ENCODE results near the gene TMEM201.

Gene TMEM201

DNA sequence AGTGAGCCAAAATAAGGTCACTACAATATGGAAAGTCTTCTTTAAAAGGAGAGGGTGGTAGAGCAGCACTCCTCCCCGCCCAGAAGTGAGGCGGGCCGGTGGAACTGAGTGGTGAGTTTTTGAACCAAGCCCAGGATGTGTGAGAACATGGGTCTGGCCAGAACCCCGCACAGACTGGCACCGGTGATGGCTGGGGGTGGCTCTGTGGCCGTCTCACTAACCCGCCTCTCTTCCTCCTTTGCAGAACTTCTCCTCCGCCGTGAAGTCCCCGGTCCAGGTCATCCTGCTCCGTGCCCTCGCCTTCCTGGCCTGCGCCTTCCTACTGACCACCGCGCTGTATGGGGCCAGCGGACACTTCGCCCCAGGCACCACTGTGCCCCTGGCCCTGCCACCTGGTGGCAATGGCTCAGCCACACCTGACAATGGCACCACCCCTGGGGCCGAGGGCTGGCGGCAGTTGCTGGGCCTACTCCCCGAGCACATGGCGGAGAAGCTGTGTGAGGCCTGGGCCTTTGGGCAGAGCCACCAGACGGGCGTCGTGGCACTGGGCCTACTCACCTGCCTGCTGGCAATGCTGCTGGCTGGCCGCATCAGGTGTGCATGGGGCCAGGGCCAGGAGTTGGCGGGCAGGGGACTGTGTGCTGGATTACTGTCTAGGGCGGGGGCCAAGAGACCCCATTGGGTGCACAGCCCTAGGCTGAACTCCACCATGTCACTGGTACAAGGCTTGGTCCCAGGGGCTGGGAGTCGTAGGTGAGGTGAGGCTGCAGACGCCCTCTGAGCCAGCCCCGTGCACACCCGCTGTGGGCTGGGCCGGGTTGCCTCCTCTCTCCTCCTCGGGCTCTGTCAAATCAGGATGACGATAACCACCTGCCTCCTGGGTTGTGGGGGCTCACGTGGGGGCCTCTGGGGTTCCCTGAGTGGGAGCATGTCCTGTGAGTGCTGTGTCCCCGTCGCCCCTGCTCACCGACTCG, 12.4 kb downstream of the TMEM201 start:
- DNase-seq, result no peak

DNA sequence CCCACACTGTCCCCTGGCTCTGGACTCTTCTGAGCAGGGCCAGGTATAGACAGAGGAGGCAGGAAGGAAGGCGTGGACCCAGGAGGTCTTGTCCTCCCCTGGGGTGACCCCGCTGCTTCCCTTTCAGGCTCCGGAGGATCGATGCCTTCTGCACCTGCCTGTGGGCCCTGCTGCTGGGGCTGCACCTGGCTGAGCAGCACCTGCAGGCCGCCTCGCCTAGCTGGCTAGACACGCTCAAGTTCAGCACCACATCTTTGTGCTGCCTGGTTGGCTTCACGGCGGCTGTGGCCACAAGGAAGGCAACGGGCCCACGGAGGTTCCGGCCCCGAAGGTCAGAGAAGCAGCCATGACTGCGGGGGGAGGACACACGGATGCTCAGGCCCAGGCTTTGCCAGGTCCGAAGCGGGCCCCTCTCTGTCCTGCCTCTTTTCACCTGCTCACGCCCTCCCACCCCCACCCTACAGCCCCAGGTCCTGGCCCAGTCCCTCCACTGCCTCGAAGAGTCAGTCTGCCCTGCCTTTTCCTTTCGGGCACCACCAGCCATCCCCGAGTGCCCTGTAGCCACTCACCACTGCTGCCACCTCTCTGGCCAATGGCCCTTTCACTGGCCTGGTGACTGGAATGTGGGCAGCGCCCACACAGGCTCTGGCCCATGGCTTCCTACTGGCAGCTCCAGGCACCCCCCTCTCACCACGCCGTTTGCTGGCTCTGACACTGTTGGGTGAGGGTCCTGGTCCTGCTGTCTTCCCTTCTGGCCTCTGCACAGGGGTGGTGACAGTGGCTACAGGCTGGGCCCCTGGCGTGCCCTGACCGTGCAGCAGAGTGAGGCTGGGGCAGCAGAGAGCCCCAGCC, 13.5 kb downstream of the TMEM201 start:
- no peak for DNase-seq

DNA sequence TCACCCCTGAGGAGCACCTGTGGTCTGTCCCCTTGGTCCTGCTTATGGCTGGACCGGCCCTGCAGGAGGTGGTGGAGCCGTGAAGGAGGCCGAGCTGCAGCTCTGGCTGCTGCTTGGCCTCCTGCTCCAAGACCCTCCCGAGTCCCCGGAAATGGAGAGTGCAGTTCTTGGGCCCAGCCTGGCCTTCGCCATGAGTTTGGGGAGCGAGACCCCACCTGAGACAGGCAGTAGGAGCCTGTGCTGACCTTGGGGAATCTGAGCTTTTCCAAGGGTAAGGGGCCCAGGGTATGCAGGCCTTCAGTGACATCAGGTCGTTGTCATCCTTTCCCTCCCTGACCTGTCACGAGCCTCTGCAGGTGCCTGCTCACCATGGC, 14.1 kb downstream of the TMEM201 start:
- no peak for DNase-seq

DNA sequence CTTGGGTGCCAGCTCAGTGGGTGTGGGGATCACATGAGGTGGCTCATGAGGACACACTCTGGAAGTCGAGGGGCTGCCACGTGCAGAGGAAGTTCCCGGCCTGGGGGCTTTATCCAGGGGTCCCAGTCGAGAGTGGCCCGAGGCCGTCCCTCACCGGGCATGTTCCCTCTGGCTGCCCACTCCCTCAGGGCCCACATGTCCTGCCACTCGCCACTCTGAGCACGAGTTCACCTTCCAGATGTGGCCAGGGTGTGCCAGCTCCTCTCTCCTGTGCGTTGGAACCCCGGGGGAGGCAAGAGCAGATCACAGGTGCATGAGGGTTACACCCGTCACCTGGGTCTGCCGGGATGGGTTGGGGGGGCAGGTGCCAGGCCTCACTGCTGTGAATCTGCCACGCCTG, 14.6 kb downstream of the TMEM201 start:
- no peak for DNase-seq

DNA sequence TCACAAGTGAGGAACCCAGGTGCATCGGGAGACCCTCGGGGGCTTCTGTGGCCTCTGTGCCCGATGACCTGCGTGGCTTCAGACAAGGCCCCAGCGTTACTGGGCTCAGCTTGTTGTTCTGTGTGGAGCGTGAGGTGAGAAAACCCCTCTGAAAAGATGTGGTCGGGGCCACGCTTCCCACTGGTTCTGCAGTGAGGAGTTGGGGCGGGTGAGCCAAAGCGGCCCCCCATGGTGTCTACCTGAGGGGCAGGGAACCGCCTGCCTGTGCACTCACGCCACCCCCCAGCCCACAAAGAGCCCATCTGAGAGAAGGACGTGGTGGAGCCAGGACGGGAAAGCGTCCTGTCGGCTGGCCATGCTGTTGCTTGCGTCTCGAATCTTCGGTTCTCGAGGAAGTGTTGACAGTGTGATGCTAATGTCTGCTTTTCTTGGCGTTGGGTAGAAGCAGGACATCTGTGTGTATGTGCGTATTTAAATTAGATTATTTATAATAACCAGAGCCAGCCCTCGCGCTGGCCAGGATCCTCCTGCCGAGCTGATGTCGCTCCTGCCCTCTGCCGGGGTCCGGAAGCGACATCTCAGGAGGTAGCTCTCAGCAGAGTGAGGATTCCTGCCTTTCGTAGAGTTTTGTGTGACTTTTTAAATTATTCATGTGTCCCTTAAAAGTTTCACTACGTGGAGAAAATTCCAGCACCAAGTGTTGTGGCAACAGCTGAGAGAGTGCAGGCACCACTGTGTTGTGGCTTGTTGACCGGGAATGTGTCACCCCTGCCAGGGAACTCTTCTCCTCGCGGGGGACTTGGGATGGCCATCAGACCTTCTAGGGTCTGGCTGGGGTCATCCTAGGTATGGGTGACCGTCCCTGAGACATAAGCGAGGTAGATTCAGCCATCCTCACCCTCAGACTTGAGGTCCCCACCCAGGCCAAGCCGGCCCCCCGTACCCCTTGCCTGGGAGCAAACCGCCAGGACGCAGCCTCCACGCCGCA, 15.3 kb downstream of the TMEM201 start:
- DNase-seq, result no peak

DNA sequence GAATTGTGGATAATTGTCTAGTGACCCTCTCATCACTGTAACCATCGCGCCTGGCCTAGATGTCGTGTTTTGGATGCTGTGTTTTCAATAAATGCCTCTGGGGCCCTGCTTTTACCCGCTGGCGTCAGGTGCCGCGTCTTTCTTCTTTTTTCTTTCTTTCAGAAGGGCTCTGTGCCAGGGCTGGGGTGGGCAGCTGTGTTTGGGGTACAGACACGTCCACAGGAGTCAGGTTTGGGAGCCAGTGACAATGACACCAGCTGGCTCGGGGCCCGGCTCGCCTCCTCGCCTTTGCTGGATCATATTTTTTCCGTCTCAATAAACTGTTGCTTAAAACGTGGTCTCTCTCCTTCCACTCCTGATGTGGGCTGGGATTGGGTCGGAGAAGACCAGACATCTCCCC, 16.1 kb downstream of the TMEM201 start:
- no peak for DNase-seq

DNA sequence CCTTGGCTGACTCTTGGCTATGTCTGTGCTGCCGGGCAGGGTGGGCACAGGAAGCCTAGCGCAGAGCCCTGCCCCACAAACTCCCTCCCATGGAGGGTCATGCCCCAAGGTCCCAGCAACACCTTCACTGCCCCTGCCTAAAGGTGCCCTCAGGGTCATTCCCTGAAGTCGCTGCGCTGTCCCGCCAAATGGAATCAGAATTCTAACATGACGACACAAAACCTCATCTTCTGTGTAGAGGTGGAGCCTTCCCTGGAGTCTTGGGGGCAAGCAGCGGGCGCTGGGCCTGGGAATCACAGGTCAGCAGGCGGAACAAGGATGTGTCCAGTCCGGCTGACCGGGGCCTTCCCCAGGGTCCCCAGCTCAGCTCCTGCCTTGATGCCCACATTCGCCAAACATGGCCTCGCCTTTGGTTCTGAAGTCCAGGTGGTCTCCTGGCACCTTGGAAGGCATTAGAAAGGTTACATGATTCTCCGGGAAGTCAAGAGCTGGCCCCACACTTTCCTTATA, 17.3 kb downstream of the TMEM201 start:
- DNase-seq, result no peak

DNA sequence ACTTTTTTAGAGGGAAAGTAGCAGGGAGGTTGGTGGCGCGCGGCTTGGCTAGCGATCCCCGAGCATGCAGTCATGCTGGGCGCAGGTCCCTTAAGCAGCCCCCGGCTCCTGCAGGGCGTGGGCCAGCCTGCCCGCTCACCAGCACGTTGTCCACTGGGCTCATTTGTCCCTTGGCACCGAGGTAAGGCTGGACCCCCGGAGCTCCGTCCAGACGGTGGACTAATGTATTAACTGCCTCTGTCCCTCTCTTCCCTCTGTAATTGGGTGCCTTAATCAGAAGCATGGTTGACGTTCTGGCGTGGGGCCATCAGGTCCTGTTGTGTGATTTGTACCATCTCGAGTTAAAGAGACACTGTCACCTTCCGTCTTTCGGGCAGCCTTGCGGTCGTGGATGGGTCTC, 17.7 kb downstream of the TMEM201 start:
- DNase-seq, result no peak

DNA sequence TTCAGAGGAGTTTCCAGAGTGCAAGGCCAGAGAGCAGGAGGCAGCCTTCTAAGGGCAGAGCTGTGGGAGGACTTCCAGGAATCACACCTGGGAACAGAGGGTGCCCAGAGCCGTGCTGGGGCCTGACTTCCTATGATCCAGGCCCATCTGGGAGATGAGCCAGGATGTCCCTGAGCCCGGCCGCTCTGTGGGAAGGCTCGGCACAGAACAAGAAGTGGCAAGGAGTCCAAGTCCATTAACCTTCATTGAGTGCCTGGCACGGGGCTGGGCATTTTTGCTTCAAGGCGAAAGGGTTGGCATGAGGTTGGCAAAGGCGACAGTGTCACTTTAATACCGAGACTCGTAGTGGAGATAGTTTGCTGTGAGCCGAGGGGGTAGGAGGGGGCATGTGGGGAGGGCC, 18.2 kb downstream of the TMEM201 start:
- DNase-seq, result no peak

DNA sequence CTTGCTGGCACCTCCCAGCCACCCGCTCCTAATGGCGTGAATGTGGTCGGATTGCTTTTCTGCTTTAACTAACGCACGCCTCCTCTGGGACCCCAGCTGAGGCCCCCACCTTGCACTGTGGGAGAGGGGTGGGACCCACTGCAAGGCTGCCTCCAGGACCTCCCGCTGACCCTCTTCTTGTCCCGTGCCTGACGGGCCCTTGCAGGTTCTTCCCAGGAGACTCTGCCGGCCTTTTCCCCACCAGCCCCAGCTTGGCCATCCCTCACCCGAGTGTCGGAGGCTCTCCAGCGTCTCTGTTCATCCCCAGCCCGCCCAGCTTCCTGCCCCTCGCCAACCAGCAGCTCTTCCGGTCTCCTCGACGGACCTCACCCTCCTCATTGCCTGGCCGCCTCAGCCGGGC, 18.6 kb downstream of the TMEM201 start:
- no peak for DNase-seq

DNA sequence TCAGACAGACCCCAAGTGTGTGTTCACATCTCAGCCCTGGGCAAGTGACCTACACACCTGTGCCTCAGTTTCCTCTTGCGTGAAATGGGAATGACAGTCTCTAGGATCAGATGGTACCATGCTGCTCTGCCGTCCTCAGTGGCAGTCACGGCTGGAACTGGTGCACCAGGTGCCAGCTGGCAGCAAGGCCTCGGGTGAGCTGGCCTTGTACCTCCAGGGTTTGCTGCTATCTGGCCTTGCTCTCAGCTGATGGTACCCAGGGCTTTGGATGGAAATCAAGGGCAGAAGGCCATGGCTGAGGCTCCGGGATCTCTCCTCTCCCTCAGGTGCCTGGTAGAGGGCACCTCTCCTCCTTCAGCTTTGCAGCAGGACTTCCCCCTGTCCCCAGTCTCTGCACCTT, 21.3 kb downstream of the TMEM201 start:
- DNase-seq, result no peak

DNA sequence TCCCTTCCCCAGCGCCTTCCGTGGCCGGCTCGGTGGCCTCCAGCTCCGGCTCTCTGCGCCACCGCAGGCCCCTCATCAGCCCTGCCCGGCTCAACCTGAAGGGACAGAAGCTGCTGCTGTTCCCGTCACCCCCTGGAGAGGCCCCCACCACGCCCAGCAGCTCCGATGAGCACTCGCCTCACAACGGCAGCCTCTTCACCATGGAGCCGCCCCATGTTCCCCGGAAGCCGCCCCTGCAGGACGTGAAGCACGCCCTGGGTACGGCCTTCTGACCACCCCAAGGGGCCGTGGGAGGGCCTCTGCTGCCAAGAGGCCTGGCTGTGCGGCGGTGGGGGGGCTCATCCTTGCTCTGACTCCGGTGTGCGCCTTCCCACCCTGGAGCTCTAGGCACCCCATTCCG, 21.8 kb downstream of the TMEM201 start:
- DNase-seq, result no peak

DNA sequence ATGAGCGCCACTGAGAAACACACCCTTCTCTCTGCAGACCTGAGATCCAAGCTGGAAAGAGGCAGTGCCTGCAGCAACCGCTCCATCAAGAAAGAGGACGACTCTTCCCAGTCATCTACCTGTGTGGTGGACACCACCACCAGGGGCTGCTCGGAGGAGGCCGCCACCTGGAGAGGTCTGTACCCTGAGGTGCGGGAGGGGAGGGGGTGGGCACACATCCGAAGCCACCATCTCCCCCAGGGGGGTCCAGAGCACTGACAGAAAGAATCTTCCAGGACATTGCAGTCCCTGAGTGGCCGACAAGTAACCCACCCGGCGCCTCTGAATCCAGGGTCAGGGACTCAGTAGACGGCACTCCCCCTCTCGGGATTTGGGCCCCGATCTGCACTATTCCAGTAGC, 23.0 kb downstream of the TMEM201 start:
- no peak for DNase-seq

DNA sequence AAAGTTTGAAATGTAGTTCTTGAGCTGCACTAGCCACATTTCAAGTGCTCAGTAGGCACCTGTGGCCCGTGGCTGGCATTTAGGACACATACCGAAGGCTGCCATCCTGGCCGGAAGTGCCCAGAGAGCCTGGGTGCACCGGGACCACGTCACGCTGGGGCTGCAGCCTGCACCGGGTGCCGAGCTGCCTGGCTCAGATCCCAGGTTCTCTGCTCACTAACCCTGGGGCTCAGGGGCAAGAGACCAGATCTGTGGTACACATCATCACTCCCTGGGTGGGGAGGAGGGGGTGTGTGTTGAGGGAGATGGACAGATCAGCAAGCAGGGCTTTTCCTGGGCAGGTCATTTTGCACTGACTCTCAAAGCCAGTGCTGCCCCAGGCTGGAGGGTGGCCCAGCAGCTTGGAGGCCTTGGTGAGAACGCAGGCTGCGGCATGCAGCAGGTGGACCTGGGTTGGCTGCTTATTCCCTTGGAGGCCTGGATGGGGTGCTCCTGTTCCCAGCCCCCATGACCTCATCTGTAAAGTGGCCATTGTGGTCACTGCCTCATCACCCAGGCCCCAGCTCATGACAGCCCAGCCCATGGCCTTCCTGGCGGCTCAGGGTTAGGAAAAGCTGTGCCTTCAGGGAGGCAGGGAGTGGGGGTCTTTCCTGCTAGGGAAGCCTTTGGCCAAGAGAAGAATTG, 23.6 kb downstream of the TMEM201 start:
- no peak for DNase-seq

DNA sequence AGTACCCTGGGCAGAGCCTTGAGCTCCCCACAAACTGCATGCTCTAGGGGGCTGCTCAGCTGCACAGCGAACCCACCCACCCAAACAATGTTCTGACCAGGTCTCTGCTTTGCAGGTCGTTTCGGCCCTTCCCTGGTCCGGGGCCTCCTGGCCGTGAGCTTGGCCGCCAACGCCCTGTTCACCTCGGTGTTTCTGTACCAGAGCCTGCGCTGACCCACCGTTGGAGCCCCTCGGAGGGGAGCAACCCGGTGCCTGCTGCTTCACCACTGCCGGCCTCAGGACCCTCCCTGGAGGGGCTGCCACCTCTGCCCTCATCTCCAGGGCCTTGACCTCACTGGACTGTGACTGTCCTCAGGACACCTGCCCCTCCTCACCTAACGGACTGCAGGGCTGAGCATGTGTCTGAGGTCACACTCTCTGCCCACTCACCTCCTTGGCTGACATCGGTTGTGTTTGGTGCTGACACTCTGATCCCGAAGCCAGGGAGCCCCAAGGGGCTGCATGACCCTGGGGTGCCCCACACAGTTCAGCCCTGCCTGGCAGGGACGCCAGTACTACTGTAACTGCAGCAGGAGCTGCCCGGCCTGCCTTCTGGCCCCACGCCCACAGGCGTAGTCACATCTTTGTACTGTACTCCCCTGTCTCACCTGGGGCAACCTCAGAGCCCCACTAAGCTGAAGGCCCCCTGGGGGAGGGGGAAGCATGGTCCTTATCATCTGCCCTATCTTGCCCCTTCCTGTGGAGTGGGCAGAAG, 24.3 kb downstream of the TMEM201 start:
- DNase-seq, result no peak

DNA sequence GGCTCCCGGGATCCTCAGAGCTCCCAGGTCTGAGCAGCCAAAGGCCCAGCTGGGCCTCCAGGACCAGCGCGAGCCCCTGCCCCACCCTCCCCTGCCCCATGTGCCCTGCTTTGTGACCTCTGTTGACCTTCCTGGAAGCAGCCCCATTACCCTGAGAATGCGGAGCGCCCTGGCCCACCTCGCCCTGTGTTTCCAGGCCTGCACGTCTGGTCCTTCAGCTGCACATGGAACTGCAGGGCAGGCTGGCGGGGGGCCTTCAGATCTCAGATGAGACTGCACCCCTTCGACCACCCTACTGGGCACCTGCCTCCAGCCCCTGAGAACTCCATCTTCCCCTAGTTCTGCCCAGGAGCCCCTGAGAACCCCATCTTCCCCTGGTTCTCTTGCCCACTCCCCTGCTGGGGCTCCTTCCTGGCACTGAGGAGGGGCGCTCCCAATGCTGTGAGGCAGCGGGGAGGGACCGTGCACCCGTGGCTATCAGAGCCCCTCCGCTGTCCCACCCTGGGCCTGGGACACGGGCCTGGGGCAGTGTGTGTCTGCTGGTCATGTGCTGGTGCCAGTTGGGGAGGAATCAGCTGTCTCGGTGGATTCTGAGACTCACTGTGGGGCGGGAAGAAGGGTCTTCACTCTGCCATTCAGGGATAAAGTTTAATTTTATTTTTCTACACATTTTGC, 25.1 kb downstream of the TMEM201 start:
- no peak for DNase-seq

DNA sequence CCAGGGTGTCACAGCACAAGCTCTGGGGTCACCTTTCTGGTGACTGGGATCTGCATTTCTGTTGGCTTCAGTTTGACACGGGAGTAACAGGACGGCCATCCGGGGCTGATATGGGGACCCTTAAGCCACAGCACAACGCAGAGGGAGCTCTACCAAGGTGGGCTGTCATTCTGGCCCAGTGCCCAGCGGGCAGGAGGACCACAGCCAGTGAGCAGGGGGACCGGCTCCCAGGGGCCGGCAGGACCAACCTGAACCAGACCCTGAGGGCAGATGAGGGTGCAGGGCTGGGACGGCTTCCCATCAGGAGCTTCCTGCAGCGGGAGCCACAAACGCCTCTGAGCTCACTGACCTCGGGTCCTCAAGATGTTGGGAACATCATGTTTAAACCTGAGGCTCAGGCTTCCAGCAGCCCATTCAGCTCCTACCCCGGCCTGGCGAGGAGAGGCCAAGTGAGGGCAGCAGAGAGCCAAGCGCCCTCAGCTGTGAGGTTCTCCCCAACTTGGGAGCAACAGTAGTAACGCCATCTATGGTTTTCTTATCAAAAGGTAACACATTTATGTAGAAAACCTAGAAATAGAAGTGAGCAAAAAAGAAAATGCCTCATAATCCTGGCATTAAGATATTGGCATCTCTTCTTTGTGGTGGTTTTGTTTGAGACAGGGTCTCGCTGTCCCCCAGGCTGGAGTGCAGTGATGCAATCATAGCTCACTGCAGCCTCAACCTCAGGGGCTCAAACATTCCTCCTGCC, 26.8 kb downstream of the TMEM201 start:
- no peak for DNase-seq

DNA sequence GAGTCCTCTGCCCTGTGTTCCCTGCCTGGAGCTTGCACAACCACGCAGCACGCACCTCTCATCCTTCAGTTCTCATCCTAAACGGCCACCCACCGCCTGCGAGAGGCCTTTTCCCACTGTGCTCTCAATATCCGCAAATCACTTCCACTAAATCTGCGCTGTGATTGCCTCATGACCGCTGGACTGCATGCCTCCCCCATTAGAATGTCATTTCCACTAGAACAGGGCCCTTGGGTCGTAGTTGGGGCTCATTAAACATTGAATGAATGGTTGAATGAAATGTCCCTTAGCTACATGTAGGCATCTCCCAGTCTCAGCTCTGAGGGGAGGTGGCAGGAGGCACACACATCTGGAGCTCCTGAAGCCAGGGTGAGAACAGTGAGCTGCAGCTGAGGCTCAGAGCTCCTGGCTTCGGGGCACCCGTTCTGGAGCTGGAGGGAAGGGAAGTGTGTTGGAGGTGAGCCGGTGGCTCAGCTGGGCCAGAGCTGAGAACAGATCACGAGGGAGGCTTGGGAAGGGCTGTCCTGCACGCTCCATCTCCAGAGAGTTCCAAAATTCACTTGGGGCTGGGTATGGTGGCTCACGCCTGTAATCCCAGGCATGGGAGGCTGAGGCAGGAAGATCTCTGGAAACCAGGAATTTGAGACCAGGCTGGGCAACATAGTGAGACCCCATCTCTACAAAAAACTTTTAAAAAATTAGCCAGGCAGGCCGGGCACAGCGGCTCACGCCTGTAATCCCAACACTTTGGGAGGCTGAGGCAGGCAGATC, 30.4 kb downstream of the TMEM201 start:
- DNase-seq, result no peak

DNA sequence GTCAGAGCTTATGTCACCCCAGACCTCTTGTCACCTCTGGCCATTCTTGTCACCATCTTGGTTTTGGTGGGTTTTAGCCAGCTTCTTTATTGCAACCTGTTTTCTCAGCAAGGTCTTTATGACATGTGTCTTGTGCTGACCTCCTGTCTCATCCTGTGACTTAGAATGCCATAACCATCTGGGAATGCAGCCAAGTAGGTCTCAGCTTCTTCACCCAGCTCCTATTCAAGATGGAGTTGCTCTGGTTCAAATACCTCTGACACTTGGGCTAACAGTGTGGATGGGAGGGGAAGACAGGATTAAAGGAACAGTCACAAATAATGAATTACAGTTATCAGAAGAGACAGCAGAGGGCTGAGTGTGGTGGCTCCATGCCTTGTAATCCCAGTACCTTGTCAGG, 32.3 kb downstream of the TMEM201 start:
- no peak for DNase-seq
